IMR-90 (cell line): ENCODE data around the gene MLST8. TPM values are rescaled to one million over a fixed set of nuclear protein-coding genes. Genes with fewer than 3 reads are reported as not detected.
A peak's percentile ranks its signal among the peaks of the same experiment; 100 is the strongest.

Experiments used
- ATAC-seq: fragments of 200-7000 bp; cut with Tn5 transposase; 2 replicates; pipeline ENCODE4 v1.9.1; 2020; ENCODE audit warnings: low read depth, mild to moderate bottlenecking, moderate library complexity
- BruUV-seq: library from RNA; stranded (reverse); fragments of 400-500 nt; replicated peaks from 2 replicates; lab custom pipeline; 2021; lab: Mats Ljungman, UMichigan
- CTCF ChIA-PET: fragments of 300-600 bp; formaldehyde crosslinking; extraction: SDS; loops from one replicate; lab custom pipeline; 2021; ENCODE audit warnings: antibody characterized with exemption; lab: Yijun Ruan, JAX
- POLR2A ChIA-PET: fragments of 300-600 bp; sonication (Branson Sonifier 250); formaldehyde crosslinking; loops from one replicate; lab custom pipeline; 2022; ENCODE audit warnings: antibody characterized with exemption; ENCODE audit not compliant: unreplicated experiment; lab: Charles Lee
- DNase-seq: peaks from one replicate; pipeline ENCODE4 v3.0.0; 2013
- H2AFZ ChIP-seq: replicated peaks from 2 replicates; pipeline ENCODE3; 2013; ENCODE audit warnings: low read length, mild to moderate bottlenecking; ENCODE audit not compliant: poor library complexity
- H2AK5ac ChIP-seq: 2 replicates; pipeline ENCODE4 v1.6.1; 2013; ENCODE audit warnings: low read depth, low read length, inconsistent platforms
- H2AK9ac ChIP-seq: replicated peaks from 2 replicates; pipeline ENCODE3; 2013; ENCODE audit warnings: mild to moderate bottlenecking, low read depth, low read length, moderate library complexity; ENCODE audit not compliant: poor library complexity
- H2BK120ac ChIP-seq: 2 replicates; pipeline ENCODE4 v1.6.1; 2013; ENCODE audit warnings: low read depth, low read length, inconsistent platforms
- H2BK15ac ChIP-seq: 3 replicates; pipeline ENCODE4 v1.6.1; 2013; ENCODE audit warnings: low read depth, low read length, inconsistent platforms
- H2BK20ac ChIP-seq: 2 replicates; pipeline ENCODE4 v1.6.1; 2013; ENCODE audit warnings: low read depth, mild to moderate bottlenecking, inconsistent platforms, low read length, moderate library complexity
- H2BK5ac ChIP-seq: 2 replicates; pipeline ENCODE4 v1.6.1; 2013; ENCODE audit warnings: mild to moderate bottlenecking, low read depth, low read length, inconsistent platforms; ENCODE audit not compliant: poor library complexity, severe bottlenecking
- H3K14ac ChIP-seq: replicated peaks from 2 replicates; pipeline ENCODE4 v1.6.1; 2013; ENCODE audit warnings: low read depth, low read length, inconsistent platforms
- H3K18ac ChIP-seq: 2 replicates; pipeline ENCODE4 v1.6.1; 2013; ENCODE audit warnings: low read depth, low read length, control low read depth
- H3K23ac ChIP-seq: 2 replicates; pipeline ENCODE4 v1.6.1; 2013; ENCODE audit warnings: low read depth, low read length, inconsistent platforms
- H3K27ac ChIP-seq: 2 replicates; pipeline ENCODE4 v1.5.1; 2013; ENCODE audit warnings: mild to moderate bottlenecking, control low read depth, low read length; ENCODE audit not compliant: insufficient read depth
- H3K27me3 ChIP-seq: 2 replicates; pipeline ENCODE4 v1.6.1; 2013; ENCODE audit warnings: low read length; ENCODE audit not compliant: control insufficient read depth, insufficient read depth
- H3K36me3 ChIP-seq: 2 replicates; pipeline ENCODE4 v1.6.1; 2013; ENCODE audit warnings: low read length, mixed read lengths; ENCODE audit not compliant: control insufficient read depth, insufficient read depth
- H3K4ac ChIP-seq: 2 replicates; pipeline ENCODE4 v1.6.1; 2013; ENCODE audit warnings: low read depth, low read length, inconsistent platforms
- H3K4me1 ChIP-seq: 2 replicates; pipeline ENCODE4 v1.6.1; 2013; ENCODE audit warnings: low read length, mixed read lengths; ENCODE audit not compliant: control insufficient read depth, insufficient read depth
- H3K4me2 ChIP-seq: 2 replicates; pipeline ENCODE4 v1.6.1; 2013; ENCODE audit warnings: low read depth, mild to moderate bottlenecking, control low read depth, low read length, moderate library complexity
- H3K4me3 ChIP-seq: 2 replicates; pipeline ENCODE4 v1.5.1; 2013; ENCODE audit warnings: low read depth, mild to moderate bottlenecking, control low read depth, low read length, moderate library complexity; ENCODE audit not compliant: insufficient read depth
- H3K56ac ChIP-seq: 2 replicates; pipeline ENCODE4 v1.6.1; 2013; ENCODE audit warnings: low read length, inconsistent platforms; ENCODE audit not compliant: insufficient read depth; ENCODE audit errors: extremely low read depth
- H3K79me1 ChIP-seq, 2 experiments: 2 replicates each; pipeline ENCODE4 v1.6.1; 2013; ENCODE audit warnings: low read length in 2 of 2, inconsistent platforms in 1 of 2, low read depth in 1 of 2
- H3K9ac ChIP-seq: 2 replicates; pipeline ENCODE4 v1.6.1; 2013; ENCODE audit warnings: low read depth, low read length, control low read depth
- H3K9me1 ChIP-seq: 2 replicates; pipeline ENCODE4 v1.6.1; 2013; ENCODE audit warnings: low read length, inconsistent platforms; ENCODE audit not compliant: insufficient read depth
- H3K9me3 ChIP-seq: 2 replicates; pipeline ENCODE4 v1.6.1; 2013; ENCODE audit warnings: low read length; ENCODE audit not compliant: control insufficient read depth, insufficient read depth
- H4K20me1 ChIP-seq: 2 replicates; pipeline ENCODE4 v1.6.1; 2013; ENCODE audit warnings: low read length, inconsistent platforms; ENCODE audit not compliant: insufficient read depth
- H4K5ac ChIP-seq: 2 replicates; pipeline ENCODE4 v1.6.1; 2013; ENCODE audit warnings: mild to moderate bottlenecking, low read depth, low read length, control low read depth
- H4K8ac ChIP-seq, 2 experiments: 2 replicates each; pipeline ENCODE4 v1.6.1; 2013; ENCODE audit warnings: low read depth in 2 of 2, low read length in 2 of 2, control low read depth in 1 of 2, inconsistent platforms in 1 of 2
- H4K91ac ChIP-seq: 2 replicates; pipeline ENCODE4 v1.6.1; 2013; ENCODE audit warnings: low read depth, low read length, inconsistent platforms; ENCODE audit not compliant: insufficient read depth
- BHLHE40 ChIP-seq: fragments of 150-350 bp; IDR thresholded peaks from 2 replicates; pipeline ENCODE4 v1.6.1; 2016; ENCODE audit warnings: mild to moderate bottlenecking, low read depth, low read length
- CEBPB ChIP-seq: IDR thresholded peaks from 2 replicates; pipeline ENCODE4 v1.6.1; 2012; ENCODE audit warnings: low read depth, low read length, improper control_type of control experiment
- FOS ChIP-seq: fragments of 150-350 bp; IDR thresholded peaks from 2 replicates; pipeline ENCODE4 v1.6.1; 2016; ENCODE audit warnings: low read depth, low read length
- MAFK ChIP-seq: IDR thresholded peaks from 2 replicates; pipeline ENCODE4 v1.6.1; 2012; ENCODE audit warnings: low read depth, low read length, improper control_type of control experiment
- MAZ ChIP-seq: IDR thresholded peaks from 2 replicates; pipeline ENCODE4 v1.6.1; 2012; ENCODE audit warnings: low read depth, mild to moderate bottlenecking, low read length, improper control_type of control experiment, moderate library complexity, borderline replicate concordance
- MXI1 ChIP-seq: IDR thresholded peaks from 2 replicates; pipeline ENCODE4 v1.6.1; 2012; ENCODE audit warnings: low read depth, mild to moderate bottlenecking, low read length, moderate library complexity, borderline replicate concordance
- NFE2L2 ChIP-seq: fragments of 150-350 bp; IDR thresholded peaks from 2 replicates; pipeline ENCODE4 v1.6.1; 2016; ENCODE audit warnings: low read depth, mild to moderate bottlenecking, low read length
- POLR2A ChIP-seq: IDR thresholded peaks from 2 replicates; pipeline ENCODE4 v1.6.1; 2012; ENCODE audit warnings: mild to moderate bottlenecking, low read depth, low read length
- RAD21 ChIP-seq: IDR thresholded peaks from 2 replicates; pipeline ENCODE4 v1.6.1; 2012; ENCODE audit warnings: low read length, improper control_type of control experiment
- RCOR1 ChIP-seq: IDR thresholded peaks from 2 replicates; pipeline ENCODE4 v1.6.1; 2012; ENCODE audit warnings: mild to moderate bottlenecking, low read length, improper control_type of control experiment; ENCODE audit not compliant: insufficient replicate concordance
- RFX5 ChIP-seq: IDR thresholded peaks from 2 replicates; pipeline ENCODE4 v1.8.0; 2012; ENCODE audit warnings: low read depth, mild to moderate bottlenecking, low read length, moderate library complexity
- SMC3 ChIP-seq: fragments of 150-350 bp; IDR thresholded peaks from 2 replicates; pipeline ENCODE4 v1.6.1; 2016; ENCODE audit warnings: low read depth, mild to moderate bottlenecking, antibody characterized with exemption, low read length, moderate library complexity
- WGBS, 2 experiments: methylation state at CpG; one replicate each; pipeline versions ENCODE4 v1.1.5 to v1.1.7; 2013; ENCODE audit warnings: missing lambda C conversion rate in 2 of 2; ENCODE audit not compliant: insufficient read length in 1 of 2; ENCODE audit errors: extremely low coverage in 2 of 2; 5-methylcytosine and 5-hydroxymethylcytosine counted together
- dilution Hi-C: fragments of 300-500 bp; cut with HindIII; formaldehyde crosslinking; loops from one replicate; pipeline ENCODE4 v1.14.3; 2018; ENCODE audit warnings: low sequenced_read_pairs; ENCODE audit not compliant: unreplicated experiment
- in situ Hi-C: fragments of 300-500 bp; cut with MboI; formaldehyde crosslinking; loops from 3 replicates; pipeline ENCODE4 v1.14.3; 2019; ENCODE audit warnings: low sequenced_read_pairs, inconsistent platforms, mixed read lengths
- intact Hi-C: fragments of 100-400 bp; cut with micrococcal nuclease; formaldehyde crosslinking; loops from 2 replicates; pipeline ENCODE4 v1.10.0; 2022
- polyA plus RNA-seq, 3 experiments: library from polyadenylated mRNA; depleted of rRNA; stranded (reverse); fragments of >200 nt; gene quantifications; 2 replicates each; pipeline ENCODE4 v1.2.3, GENCODE V29; 2012; ENCODE audit warnings: low replicate concordance in 1 of 3
- total RNA-seq: library from RNA; depleted of rRNA; stranded (reverse); fragments of >200 nt; gene quantifications from 2 replicates; pipeline ENCODE4 v1.2.3, GENCODE V29; 2012
- TF ChIP-seq, protein P1 (sequence below): fragments of 150-350 bp; IDR thresholded peaks from 2 replicates; pipeline ENCODE4 v1.6.1; 2017; ENCODE audit warnings: mild to moderate bottlenecking, antibody characterized with exemption, low read length, low read depth
- TF ChIP-seq, protein P2 (sequence below): conservative IDR thresholded peaks from 2 replicates; pipeline ENCODE4 v1.5.1; 2012; ENCODE audit warnings: mild to moderate bottlenecking, low read depth, low read length, improper control_type of control experiment
- TF ChIP-seq, protein P3 (sequence below): fragments of 150-350 bp; IDR thresholded peaks from 2 replicates; pipeline ENCODE4 v1.6.1; 2016; ENCODE audit warnings: low read depth, mild to moderate bottlenecking, low read length, moderate library complexity, borderline replicate concordance

MLST8 gene
- total and polyA plus RNA-seq, 2 of the 4 experiments (the other 2 are of a cell fraction): 34.4 to 93.7 TPM

DNA sequence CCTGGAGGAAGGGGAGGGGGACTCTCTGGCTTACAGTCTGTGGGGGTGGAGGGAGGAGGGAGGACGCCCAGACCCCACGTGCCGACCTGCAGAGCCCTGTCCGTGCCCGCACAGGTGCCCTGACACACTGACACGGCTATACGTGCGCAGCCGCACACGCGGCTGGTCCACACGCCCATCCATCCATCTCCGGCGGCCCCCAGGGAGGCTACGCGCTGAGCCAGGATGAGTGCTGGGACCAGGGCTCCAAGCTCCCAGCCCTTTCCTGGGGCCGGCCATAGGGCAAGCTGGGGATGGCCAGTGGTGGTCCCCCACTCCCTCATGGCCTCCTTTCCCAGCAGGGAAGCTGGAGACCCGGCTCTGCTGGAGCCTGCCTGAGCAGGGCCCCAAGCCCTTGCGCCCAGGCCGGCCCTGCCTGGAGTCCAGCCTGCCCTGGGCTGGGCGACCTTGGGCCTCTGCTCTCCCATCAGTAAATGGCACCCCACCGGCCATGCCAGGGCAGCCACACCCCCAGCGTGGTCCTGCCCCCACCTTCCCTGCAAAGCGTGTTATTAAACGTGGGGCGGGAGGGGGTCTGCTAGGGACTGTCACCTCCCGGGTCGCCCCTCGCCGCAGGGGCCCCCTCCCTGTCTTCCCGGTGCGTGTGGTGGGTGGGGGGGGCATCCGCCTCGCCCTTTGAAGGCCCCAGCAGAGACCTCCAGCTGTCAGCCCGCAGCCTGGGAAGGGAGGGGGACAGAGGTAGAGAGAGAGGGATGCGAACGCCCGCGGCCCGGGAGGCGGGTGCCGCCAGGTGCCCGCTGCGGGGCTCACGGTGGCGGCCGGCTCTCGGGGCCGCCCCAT lies 9.7 kb upstream of the MLST8 start:
- Histone ChIP-seq H3K23ac (no peak overlapping the region), H2BK15ac (no peak overlapping the region), H3K56ac (no peak overlapping the region), H4K20me1 (no peaks in the 10 kb centered on the region; the same call in 1 of the 2 replicates), H2BK5ac (no peak overlapping the region), H4K91ac (no peak overlapping the region), H3K18ac (no peak overlapping the region), H4K8ac (no peak overlapping the region), H3K27me3 (peaks cover 64% of the 10 kb centered on the region), H3K4me2 (no peak overlapping the region), H3K4ac (no peak overlapping the region), H2AK5ac (no peak overlapping the region), H2AFZ (peak overlapping the region; percentile 41), H3K36me3 (no peaks in the 10 kb centered on the region), H3K9ac (no peak overlapping the region), H2BK20ac (no peak overlapping the region), H3K9me1 (no peaks in the 10 kb centered on the region), H3K27ac (no peak overlapping the region), H3K4me1 (no peaks in the 10 kb centered on the region), H3K9me3 (no peaks in the 10 kb centered on the region), H3K14ac (no peak overlapping the region), H2AK9ac (no peak overlapping the region), H2BK120ac (no peak overlapping the region), H4K5ac (no peak overlapping the region), H3K79me1 (no peaks in the 10 kb centered on the region), H3K4me3 (no peak overlapping the region; the same call in 1 of the 2 replicates)
- CTCF ChIA-PET: no interaction called here
- in situ Hi-C loops: no loop called here
- DNase-seq: no peak
- WGBS, 2 experiments: 2% methylated on average over 18 of the region's 49 CpGs; no CpG with 5 or more reads in 1 of the 2 experiments
- no TSS peak for BruUV-seq
- dilution Hi-C loops: no loop called here
- intact Hi-C loops: no loop called here
- POLR2A ChIA-PET: no interaction called here
- ATAC-seq: no peak
- no peak for TF ChIP-seq SMC3
- no peak for TF ChIP-seq MXI1
- TF ChIP-seq CEBPB: no peak
- no peak for TF ChIP-seq MAZ
- TF ChIP-seq FOS: no peak
- TF ChIP-seq, protein P1, sequence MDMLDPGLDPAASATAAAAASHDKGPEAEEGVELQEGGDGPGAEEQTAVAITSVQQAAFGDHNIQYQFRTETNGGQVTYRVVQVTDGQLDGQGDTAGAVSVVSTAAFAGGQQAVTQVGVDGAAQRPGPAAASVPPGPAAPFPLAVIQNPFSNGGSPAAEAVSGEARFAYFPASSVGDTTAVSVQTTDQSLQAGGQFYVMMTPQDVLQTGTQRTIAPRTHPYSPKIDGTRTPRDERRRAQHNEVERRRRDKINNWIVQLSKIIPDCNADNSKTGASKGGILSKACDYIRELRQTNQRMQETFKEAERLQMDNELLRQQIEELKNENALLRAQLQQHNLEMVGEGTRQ: no peak
- TF ChIP-seq MAFK: no peak
- TF ChIP-seq, protein P2, sequence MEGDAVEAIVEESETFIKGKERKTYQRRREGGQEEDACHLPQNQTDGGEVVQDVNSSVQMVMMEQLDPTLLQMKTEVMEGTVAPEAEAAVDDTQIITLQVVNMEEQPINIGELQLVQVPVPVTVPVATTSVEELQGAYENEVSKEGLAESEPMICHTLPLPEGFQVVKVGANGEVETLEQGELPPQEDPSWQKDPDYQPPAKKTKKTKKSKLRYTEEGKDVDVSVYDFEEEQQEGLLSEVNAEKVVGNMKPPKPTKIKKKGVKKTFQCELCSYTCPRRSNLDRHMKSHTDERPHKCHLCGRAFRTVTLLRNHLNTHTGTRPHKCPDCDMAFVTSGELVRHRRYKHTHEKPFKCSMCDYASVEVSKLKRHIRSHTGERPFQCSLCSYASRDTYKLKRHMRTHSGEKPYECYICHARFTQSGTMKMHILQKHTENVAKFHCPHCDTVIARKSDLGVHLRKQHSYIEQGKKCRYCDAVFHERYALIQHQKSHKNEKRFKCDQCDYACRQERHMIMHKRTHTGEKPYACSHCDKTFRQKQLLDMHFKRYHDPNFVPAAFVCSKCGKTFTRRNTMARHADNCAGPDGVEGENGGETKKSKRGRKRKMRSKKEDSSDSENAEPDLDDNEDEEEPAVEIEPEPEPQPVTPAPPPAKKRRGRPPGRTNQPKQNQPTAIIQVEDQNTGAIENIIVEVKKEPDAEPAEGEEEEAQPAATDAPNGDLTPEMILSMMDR: no peak
- TF ChIP-seq POLR2A: no peak
- TF ChIP-seq, protein P3, sequence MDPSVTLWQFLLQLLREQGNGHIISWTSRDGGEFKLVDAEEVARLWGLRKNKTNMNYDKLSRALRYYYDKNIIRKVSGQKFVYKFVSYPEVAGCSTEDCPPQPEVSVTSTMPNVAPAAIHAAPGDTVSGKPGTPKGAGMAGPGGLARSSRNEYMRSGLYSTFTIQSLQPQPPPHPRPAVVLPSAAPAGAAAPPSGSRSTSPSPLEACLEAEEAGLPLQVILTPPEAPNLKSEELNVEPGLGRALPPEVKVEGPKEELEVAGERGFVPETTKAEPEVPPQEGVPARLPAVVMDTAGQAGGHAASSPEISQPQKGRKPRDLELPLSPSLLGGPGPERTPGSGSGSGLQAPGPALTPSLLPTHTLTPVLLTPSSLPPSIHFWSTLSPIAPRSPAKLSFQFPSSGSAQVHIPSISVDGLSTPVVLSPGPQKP: no peak
- TF ChIP-seq BHLHE40: no peak
- no peak for TF ChIP-seq NFE2L2
- TF ChIP-seq RFX5: no peak
- no peak for TF ChIP-seq RCOR1
- no peak for TF ChIP-seq RAD21
